ENCODE measurements around the gene UXS1.

GRCh38 chr2:106208399-106208798, 14.3 kb upstream of the UXS1 start:
- no peak for TF ChIP-seq PKNOX1 (IDR thresholded peaks at IDR 0.05)
- TF ChIP-seq TARDBP (IDR thresholded peaks at IDR 0.05) = no peak
- TF ChIP-seq BHLHE40 (IDR thresholded peaks at IDR 0.05; ENCODE audit: borderline replicate concordance) = no peak

All from HEK293T (cell line).